ENCODE data around the gene SMYD3. TPM values are rescaled to one million over a fixed set of nuclear protein-coding genes. Genes with fewer than 3 reads are reported as not detected.
"Not testable (repeated sequence)": the region's sequence is repeated elsewhere in the genome, so short reads cannot be mapped to it uniquely, and the experiment has no call there.

Gene SMYD3
- total RNA-seq, 4 donors from 2014 or later: 8.4 to 25.7 (median 14.4) TPM

DNA sequence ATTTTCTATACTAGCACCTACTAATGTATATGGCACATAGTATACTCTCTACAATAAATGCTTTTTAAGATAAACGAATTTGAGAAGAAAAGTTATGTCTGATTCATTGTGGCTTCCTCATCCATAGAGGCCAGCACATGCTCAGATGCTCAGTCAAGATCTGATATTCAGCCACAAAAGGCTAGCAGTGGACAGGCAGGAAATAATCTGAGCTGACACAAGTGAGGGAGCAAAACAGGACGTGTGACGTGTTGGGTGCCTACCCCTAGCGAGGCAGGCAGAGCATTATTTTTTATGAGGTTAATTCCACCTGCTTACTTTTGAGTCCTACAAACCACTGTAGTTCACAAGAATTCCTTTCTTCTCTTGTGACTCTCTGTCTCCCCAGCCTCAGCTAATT is 550.9 kb downstream of the SMYD3 start:
- TF ChIP-seq POLR2A (IDR thresholded peaks at IDR 0.05): no peak
- TF ChIP-seq, protein P1, sequence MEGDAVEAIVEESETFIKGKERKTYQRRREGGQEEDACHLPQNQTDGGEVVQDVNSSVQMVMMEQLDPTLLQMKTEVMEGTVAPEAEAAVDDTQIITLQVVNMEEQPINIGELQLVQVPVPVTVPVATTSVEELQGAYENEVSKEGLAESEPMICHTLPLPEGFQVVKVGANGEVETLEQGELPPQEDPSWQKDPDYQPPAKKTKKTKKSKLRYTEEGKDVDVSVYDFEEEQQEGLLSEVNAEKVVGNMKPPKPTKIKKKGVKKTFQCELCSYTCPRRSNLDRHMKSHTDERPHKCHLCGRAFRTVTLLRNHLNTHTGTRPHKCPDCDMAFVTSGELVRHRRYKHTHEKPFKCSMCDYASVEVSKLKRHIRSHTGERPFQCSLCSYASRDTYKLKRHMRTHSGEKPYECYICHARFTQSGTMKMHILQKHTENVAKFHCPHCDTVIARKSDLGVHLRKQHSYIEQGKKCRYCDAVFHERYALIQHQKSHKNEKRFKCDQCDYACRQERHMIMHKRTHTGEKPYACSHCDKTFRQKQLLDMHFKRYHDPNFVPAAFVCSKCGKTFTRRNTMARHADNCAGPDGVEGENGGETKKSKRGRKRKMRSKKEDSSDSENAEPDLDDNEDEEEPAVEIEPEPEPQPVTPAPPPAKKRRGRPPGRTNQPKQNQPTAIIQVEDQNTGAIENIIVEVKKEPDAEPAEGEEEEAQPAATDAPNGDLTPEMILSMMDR (IDR thresholded peaks at IDR 0.05): no peak
- intact Hi-C loops (cut with DNase I; ENCODE audit: low total_unique reads): no loop called here
- WGBS, 2 donors: 76 to 77% methylated on average over 4 of the region's 4 CpGs
- DNase-seq (ENCODE audit: low spot score in 2 of 2): peak in 1 of 2 donors; percentile 19
- H3K4me3 ChIP-seq (ENCODE audit: low read depth, poor library complexity, severe bottlenecking): no peak overlapping the region

DNA sequence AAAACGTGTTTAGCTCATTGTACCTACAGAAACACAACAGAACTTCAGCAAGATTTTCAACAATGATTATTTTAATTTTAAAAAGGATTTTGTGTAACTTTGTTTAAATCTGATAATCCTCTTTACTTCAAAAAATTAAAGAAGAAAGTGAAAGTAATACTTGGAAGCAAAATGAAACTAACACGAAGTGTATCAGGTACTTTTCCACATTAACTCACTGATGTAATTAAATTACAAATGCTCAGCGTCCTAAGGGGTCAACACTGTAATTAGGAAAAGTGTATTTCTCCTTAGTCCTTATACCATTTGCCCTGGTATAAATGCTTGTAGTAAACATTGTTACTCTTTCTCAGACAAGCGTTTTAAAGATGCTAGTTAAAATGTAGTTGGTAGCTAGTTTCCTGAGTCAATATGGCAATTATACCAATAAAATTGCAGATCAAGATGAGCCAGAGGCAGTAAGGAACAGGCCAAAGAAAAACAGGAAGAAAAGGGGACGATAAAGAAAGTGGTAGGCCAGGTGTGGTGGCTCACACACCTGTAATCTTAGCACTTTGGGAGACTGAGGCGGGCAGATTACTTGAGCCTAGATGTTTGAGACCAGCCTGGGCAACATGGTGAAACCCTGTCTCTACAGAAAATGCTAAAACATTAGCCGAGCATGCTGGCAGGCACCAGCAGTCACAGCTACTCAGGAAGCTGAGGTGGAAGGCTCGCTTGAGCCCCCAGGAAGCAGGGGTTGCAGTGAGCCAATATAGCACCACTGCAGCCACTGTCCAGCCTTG is 553.0 kb downstream of the SMYD3 start:
- H3K4me3 ChIP-seq (ENCODE audit: low read depth, poor library complexity, severe bottlenecking): no peak overlapping the region
- no peak for TF ChIP-seq POLR2A (IDR thresholded peaks at IDR 0.05)
- TF ChIP-seq, protein P1 (IDR thresholded peaks at IDR 0.05): no peak
- 26 to 31% methylated on average over 8 of the region's 8 CpGs for WGBS, 2 donors
- intact Hi-C loops (cut with DNase I; ENCODE audit: low total_unique reads): no loop called here
- DNase-seq (ENCODE audit: low spot score in 2 of 2): no peak

DNA sequence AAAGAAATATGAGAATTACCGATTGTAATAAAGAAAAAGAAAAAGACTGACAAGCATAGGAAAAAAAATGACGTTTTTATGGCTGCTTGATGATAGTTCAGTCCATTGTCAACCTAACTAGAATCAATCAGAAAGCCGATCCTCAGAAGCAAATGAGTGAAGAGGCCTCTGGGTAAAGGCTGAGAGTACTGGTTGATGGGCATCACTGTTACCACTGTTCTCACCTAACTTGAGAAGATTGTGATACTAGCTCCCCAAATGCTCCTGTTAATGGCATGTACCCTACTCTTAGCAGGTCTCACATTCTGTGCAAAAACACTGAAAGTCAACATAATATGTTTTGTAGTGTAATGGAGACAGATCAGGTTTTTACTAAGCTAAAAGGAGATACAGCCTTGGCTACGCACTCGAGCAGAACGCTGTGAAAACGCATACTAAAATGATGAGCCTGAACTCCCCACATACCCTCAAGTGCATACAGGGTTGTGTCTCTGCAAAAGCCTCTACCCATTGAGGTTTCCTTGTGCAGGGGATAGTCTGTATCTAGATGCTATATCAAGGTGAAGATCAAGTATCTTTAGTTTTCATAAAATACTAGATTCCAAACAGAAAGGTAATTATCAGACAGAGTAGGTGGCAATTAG is 554.6 kb downstream of the SMYD3 start:
- intact Hi-C loops (cut with DNase I; ENCODE audit: low total_unique reads): no loop called here
- DNase-seq (ENCODE audit: low spot score in 2 of 2): no peak
- no peak overlapping the region for H3K4me3 ChIP-seq (ENCODE audit: low read depth, poor library complexity, severe bottlenecking)
- TF ChIP-seq POLR2A (IDR thresholded peaks at IDR 0.05): no peak
- TF ChIP-seq, protein P1 (IDR thresholded peaks at IDR 0.05): no peak
- WGBS, 2 donors: 91% methylated on average over 7 of the region's 7 CpGs

DNA sequence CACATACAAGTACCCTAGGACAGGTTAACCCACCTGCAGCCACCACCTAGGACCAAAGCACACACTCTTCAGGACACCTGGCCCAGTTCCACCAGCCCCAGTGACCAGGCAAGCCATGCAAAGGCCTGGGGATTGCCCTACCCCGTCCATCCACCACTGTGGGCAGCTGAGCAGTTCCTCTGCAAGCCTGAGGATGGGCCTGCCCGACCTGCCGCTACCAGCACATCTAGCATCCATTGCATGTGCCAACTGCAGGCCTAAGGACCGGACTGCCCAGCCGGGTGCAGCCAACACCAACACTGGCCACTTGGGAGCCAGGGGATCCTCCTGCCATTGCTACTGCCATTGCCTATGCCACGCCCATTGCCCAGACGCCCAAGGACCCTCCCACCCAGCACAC is 558.3 kb downstream of the SMYD3 start:
- 90 to 96% methylated on average over 6 to 7 of the region's 7 CpGs for WGBS, 2 donors
- no peak overlapping the region for H3K4me3 ChIP-seq (ENCODE audit: low read depth, poor library complexity, severe bottlenecking)
- no peak for DNase-seq (ENCODE audit: low spot score in 2 of 2)
- intact Hi-C loops (cut with DNase I; ENCODE audit: low total_unique reads): no loop called here
- no peak for TF ChIP-seq POLR2A (IDR thresholded peaks at IDR 0.05)
- TF ChIP-seq, protein P1 (IDR thresholded peaks at IDR 0.05): no peak

DNA sequence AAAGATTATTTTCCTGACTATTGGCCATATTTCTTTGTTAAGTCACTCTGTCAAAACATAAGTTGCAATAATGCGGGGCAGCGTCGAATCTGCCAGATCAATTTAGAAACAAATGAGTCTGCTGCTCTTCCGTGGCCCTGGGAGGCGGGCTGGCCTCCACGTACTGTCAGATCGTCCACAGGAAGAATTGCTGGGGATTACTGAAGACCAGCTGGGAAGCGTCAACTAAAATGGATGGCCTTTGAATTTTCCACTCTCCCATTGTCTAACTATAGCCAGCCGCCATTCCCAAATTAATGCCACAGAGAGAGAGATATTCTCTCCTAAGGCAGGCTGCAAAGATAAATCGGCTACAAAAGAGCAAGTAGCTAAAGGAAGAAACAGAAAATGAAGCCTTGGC is 560.2 kb downstream of the SMYD3 start:
- WGBS, 2 donors: 67 to 68% methylated on average over 10 of the region's 10 CpGs
- no peak overlapping the region for H3K4me3 ChIP-seq (ENCODE audit: low read depth, poor library complexity, severe bottlenecking)
- TF ChIP-seq, protein P1 (IDR thresholded peaks at IDR 0.05): no peak
- no peak for TF ChIP-seq POLR2A (IDR thresholded peaks at IDR 0.05)
- intact Hi-C loops (cut with DNase I; ENCODE audit: low total_unique reads): no loop called here
- no peak for DNase-seq (ENCODE audit: low spot score in 2 of 2)

DNA sequence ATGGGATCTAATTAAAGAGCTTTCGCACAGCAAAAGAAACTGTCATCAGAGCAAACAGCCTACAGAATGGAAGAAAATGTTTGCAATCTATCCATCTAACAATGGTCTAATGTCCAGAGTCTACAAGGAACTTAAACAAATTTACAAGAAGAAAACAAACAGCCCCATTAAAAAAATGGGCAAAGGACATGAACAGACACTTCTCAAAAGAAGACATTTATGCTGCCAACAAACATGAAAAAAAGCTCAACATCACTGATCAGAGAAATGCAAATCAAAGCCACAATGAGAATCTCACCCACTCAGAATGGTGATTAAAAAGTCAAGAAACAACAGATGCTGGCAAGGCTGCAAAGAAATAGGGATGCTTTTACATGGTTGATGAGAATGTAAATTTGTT is 561.9 kb downstream of the SMYD3 start:
- H3K4me3 ChIP-seq (ENCODE audit: low read depth, poor library complexity, severe bottlenecking); intact Hi-C loops (cut with DNase I; ENCODE audit: low total_unique reads); DNase-seq (ENCODE audit: low spot score in 2 of 2): not testable (repeated sequence)
- WGBS, 2 donors: 94 to 96% methylated on average over 1 of the region's 1 CpG
